HepG2 (cell line): Measurements from ENCODE around the gene DOCK3.

Experiments used
- BHLHE40 ChIP-seq: IDR thresholded peaks from 2 replicates; pipeline ENCODE4 v1.6.1; 2011; ENCODE audit warnings: low read length, improper control_type of control experiment
- BRCA1 ChIP-seq: sonication (generic); formaldehyde crosslinking; IDR thresholded peaks from 2 replicates; pipeline ENCODE4 v1.4.0; 2020; ENCODE audit warnings: missing genetic modification reagents
- CBX5 ChIP-seq: sonication (generic); formaldehyde crosslinking; IDR thresholded peaks from 2 replicates; pipeline ENCODE4 v1.4.0; 2020; ENCODE audit warnings: missing genetic modification reagents, borderline replicate concordance
- CTCF ChIP-seq: sonication (generic); formaldehyde crosslinking; IDR thresholded peaks from 2 replicates; pipeline ENCODE4 v1.5.0; 2020; ENCODE audit warnings: mild to moderate bottlenecking, missing genetic modification reagents, moderate library complexity
- DMTF1 ChIP-seq: sonication (generic); formaldehyde crosslinking; IDR thresholded peaks from 2 replicates; pipeline ENCODE4 v1.4.0; 2020; ENCODE audit warnings: mild to moderate bottlenecking, missing genetic modification reagents
- HNRNPLL ChIP-seq: fragments of 200-400 bp; formaldehyde crosslinking; IDR thresholded peaks from 2 replicates; pipeline ENCODE4 v1.6.1; 2017; ENCODE audit warnings: mild to moderate bottlenecking, low read depth, low read length; ENCODE audit not compliant: poor library complexity, severe bottlenecking
- MXI1 ChIP-seq: IDR thresholded peaks from 3 replicates; pipeline ENCODE4 v1.6.1; 2012; ENCODE audit warnings: low read depth, low read length, inconsistent platforms, borderline replicate concordance
- MYC ChIP-seq: sonication (generic); formaldehyde crosslinking; IDR thresholded peaks from 2 replicates; pipeline ENCODE4 v1.9.0; 2021; ENCODE audit warnings: missing genetic modification reagents, borderline replicate concordance
- NR1H2 ChIP-seq: sonication (generic); formaldehyde crosslinking; IDR thresholded peaks from 2 replicates; pipeline ENCODE4 v1.8.1; 2022; ENCODE audit warnings: low read depth, missing genetic modification reagents, borderline replicate concordance
- POLR2AphosphoS5 ChIP-seq: IDR thresholded peaks from 2 replicates; pipeline ENCODE4 v1.6.1; 2012; ENCODE audit warnings: low read depth, low read length
- SUZ12 ChIP-seq: fragments of 150-350 bp; IDR thresholded peaks from 2 replicates; pipeline ENCODE4 v1.6.1; 2014; ENCODE audit warnings: low read depth, low read length

- TF ChIP-seq BRCA1 (CRISPR knock-in tag) (no peak), CBX5 (CRISPR knock-in tag) (no peak), BHLHE40 (no peak), MXI1 (no peak), DMTF1 (no peak), POLR2AphosphoS5 (peak; percentile 12; the same call in 1 of the 2 replicates), HNRNPLL (no peak), NR1H2 (CRISPR knock-in tag) (no peak), CTCF (CRISPR knock-in tag) (no peak), MYC (CRISPR knock-in tag) (no peak), SUZ12 (no peak)
Observed at GRCh38 chr3:51396401-51396800, 721.7 kb downstream of the DOCK3 start.
